HG02981 (cell line): ENCODE results near the gene JPH3.

Experiments used
- ATAC-seq: cut with Tn5 transposase; IDR thresholded peaks from one replicate; pipeline ENCODE4 v1.9.1; 2021; ENCODE audit warnings: mild to moderate bottlenecking, moderate library complexity; ENCODE audit not compliant: unreplicated experiment

Gene JPH3

GRCh38 chr16:87602001-87602775 lies at the start of gene JPH3:
JPH3 (plus strand) TSS chr16:87602508; CDS start chr16:87603147, 639 bp downstream.
- ATAC-seq, result no peak

- no peak for ATAC-seq
Observed at GRCh38 chr16:87552772-87553573, 49.3 kb upstream of the JPH3 start.

GRCh38 chr16:87554754-87555427 lies 47.4 kb upstream of the JPH3 start:
- no peak for ATAC-seq

GRCh38 chr16:87555647-87556046 lies 46.7 kb upstream of the JPH3 start:
- ATAC-seq, result no peak

- no peak for ATAC-seq
Observed at GRCh38 chr16:87556941-87557459, 45.3 kb upstream of the JPH3 start.

GRCh38 chr16:87558682-87559081 lies 43.6 kb upstream of the JPH3 start:
- ATAC-seq, result no peak

- ATAC-seq, result no peak
Observed at GRCh38 chr16:87559945-87560344, 42.4 kb upstream of the JPH3 start.

GRCh38 chr16:87560428-87561199 lies 41.7 kb upstream of the JPH3 start:
- no peak for ATAC-seq

- no peak for ATAC-seq
Observed at GRCh38 chr16:87561200-87562105, 40.9 kb upstream of the JPH3 start.

GRCh38 chr16:87562201-87562600 lies 40.1 kb upstream of the JPH3 start:
- ATAC-seq, result no peak

GRCh38 chr16:87563022-87563421 lies 39.3 kb upstream of the JPH3 start:
- no peak for ATAC-seq

- no peak for ATAC-seq
Observed at GRCh38 chr16:87563714-87564523, 38.4 kb upstream of the JPH3 start.

- no peak for ATAC-seq
Observed at GRCh38 chr16:87564524-87564778, 37.9 kb upstream of the JPH3 start.

- no peak for ATAC-seq
Observed at GRCh38 chr16:87569601-87570571, 32.4 kb upstream of the JPH3 start.

GRCh38 chr16:87570572-87570937 lies 31.8 kb upstream of the JPH3 start:
- no peak for ATAC-seq

- ATAC-seq, result no peak
Observed at GRCh38 chr16:87570938-87571867, 31.1 kb upstream of the JPH3 start.

GRCh38 chr16:87571868-87572244 lies 30.5 kb upstream of the JPH3 start:
- ATAC-seq, result no peak
